ENCODE results near the gene POM121L2. TPM values are rescaled to one million over a fixed set of nuclear protein-coding genes. Genes with fewer than 3 reads are reported as not detected.

Gene POM121L2
- polyA plus RNA-seq, 6 donors from 2014 or later = not detected

GRCh38 chr6:27288136-27289044 is 23.7 kb downstream of the POM121L2 start:
- H3K4me1 Mint-ChIP-seq = no peaks in the 10 kb centered on the region
- H3K4me3 Mint-ChIP-seq = peak overlapping the region in 4 of 8 donors; percentile 0 to 63 (median 40)
- H3K27ac Mint-ChIP-seq = peak overlapping the region in 5 of 6 donors; percentile 54 to 92 (median 72)
- peaks cover 77 to 87% (median 82%) of the 10 kb centered on the region in 3 donors for H3K27me3 Mint-ChIP-seq
- ATAC-seq (ENCODE audit: low read depth in 2 of 2) (no peak), DNase-seq (no peak)
- peaks cover 26 to 80% (median 66%) of the 10 kb centered on the region in 7 donors for H3K9me3 Mint-ChIP-seq
- peaks cover 29 to 61% of the 10 kb centered on the region in 2 donors for H3K36me3 Mint-ChIP-seq

GRCh38 chr6:27287751-27288135 is 24.3 kb downstream of the POM121L2 start:
- ATAC-seq (ENCODE audit: low read depth in 2 of 2) (no peak), DNase-seq (no peak)
- Mint-ChIP-seq H3K4me3 (peak overlapping the region in 3 of 8 donors; percentile 17 to 63 (median 18)), H3K4me1 (no peaks in the 10 kb centered on the region), H3K9me3 (peaks cover 26 to 85% (median 66%) of the 10 kb centered on the region in 7 donors), H3K27ac (peak overlapping the region in 3 of 6 donors; percentile 72 to 92 (median 85)), H3K27me3 (peaks cover 79 to 94% (median 86%) of the 10 kb centered on the region in 3 donors), H3K36me3 (peaks cover 33 to 61% of the 10 kb centered on the region in 2 donors)

GRCh38 chr6:27286141-27286540 is 25.9 kb downstream of the POM121L2 start:
- H3K4me1 Mint-ChIP-seq = no peaks in the 10 kb centered on the region
- H3K27me3 Mint-ChIP-seq = peaks cover 75 to 90% (median 83%) of the 10 kb centered on the region in 3 donors
- H3K9me3 Mint-ChIP-seq = peaks cover 21 to 83% (median 62%) of the 10 kb centered on the region in 7 donors
- H3K4me3 Mint-ChIP-seq = peak overlapping the region in 1 of 8 donors; percentile 60
- no peak for ATAC-seq (ENCODE audit: low read depth in 2 of 2)
- H3K36me3 Mint-ChIP-seq = peaks cover 29 to 54% of the 10 kb centered on the region in 2 donors
- peak overlapping the region in 2 of 6 donors; percentile 60 to 67 for H3K27ac Mint-ChIP-seq
- no peak for DNase-seq

- H3K4me3 Mint-ChIP-seq = peak overlapping the region in 5 of 8 donors; percentile 29 to 65 (median 60)
- peaks cover 0 to 13% (median 0%) of the 10 kb centered on the region in 3 donors for H3K4me1 Mint-ChIP-seq
- peaks cover 16 to 76% (median 56%) of the 10 kb centered on the region in 7 donors for H3K9me3 Mint-ChIP-seq
- no peak for ATAC-seq (ENCODE audit: low read depth in 2 of 2)
- H3K27ac Mint-ChIP-seq = peak overlapping the region in 5 of 6 donors; percentile 21 to 96 (median 80)
- peaks cover 22 to 40% of the 10 kb centered on the region in 2 donors for H3K36me3 Mint-ChIP-seq
- peaks cover 68 to 78% (median 77%) of the 10 kb centered on the region in 3 donors for H3K27me3 Mint-ChIP-seq
- no peak for DNase-seq
Measured at GRCh38 chr6:27283279-27283678, 28.8 kb downstream of the POM121L2 start.

GRCh38 chr6:27281569-27281968 is 30.5 kb downstream of the POM121L2 start:
- no peak for DNase-seq
- Mint-ChIP-seq H3K4me3 (peak overlapping the region in 1 of 8 donors; percentile 73), H3K27me3 (peaks cover 66 to 79% (median 78%) of the 10 kb centered on the region in 3 donors), H3K27ac (peak overlapping the region in 2 of 6 donors; percentile 70 to 86), H3K36me3 (peaks cover 22 to 39% of the 10 kb centered on the region in 2 donors), H3K4me1 (peaks cover 0 to 13% (median 0%) of the 10 kb centered on the region in 3 donors), H3K9me3 (peaks cover 20 to 79% (median 55%) of the 10 kb centered on the region in 7 donors)
- no peak for ATAC-seq (ENCODE audit: low read depth in 2 of 2)

- DNase-seq (no peak), ATAC-seq (ENCODE audit: low read depth in 2 of 2) (no peak)
- Mint-ChIP-seq H3K4me3 (peak overlapping the region in 2 of 8 donors; percentile 40 to 73), H3K9me3 (peaks cover 17 to 76% (median 52%) of the 10 kb centered on the region in 7 donors), H3K27ac (peak overlapping the region in 4 of 6 donors; percentile 33 to 89 (median 54)), H3K27me3 (peaks cover 66 to 79% (median 78%) of the 10 kb centered on the region in 3 donors), H3K36me3 (peaks cover 23 to 38% of the 10 kb centered on the region in 2 donors), H3K4me1 (peaks cover 0 to 13% (median 0%) of the 10 kb centered on the region in 3 donors)
Measured at GRCh38 chr6:27281105-27281539, 31.0 kb downstream of the POM121L2 start.

- Mint-ChIP-seq H3K9me3 (peaks cover 18 to 76% (median 57%) of the 10 kb centered on the region in 7 donors), H3K36me3 (peaks cover 22 to 32% of the 10 kb centered on the region in 2 donors), H3K27me3 (peaks cover 66 to 79% (median 77%) of the 10 kb centered on the region in 3 donors), H3K27ac (peak overlapping the region in 5 of 6 donors; percentile 27 to 89 (median 59)), H3K4me1 (peaks cover 0 to 13% (median 0%) of the 10 kb centered on the region in 3 donors), H3K4me3 (peak overlapping the region in 3 of 8 donors; percentile 16 to 73 (median 68))
- DNase-seq (no peak), ATAC-seq (ENCODE audit: low read depth in 2 of 2) (no peak)
Measured at GRCh38 chr6:27280540-27281000, 31.5 kb downstream of the POM121L2 start.

- DNase-seq = no peak
Measured at GRCh38 chr6:27280064-27280539, 32.0 kb downstream of the POM121L2 start.

GRCh38 chr6:27279513-27280063 is 32.5 kb downstream of the POM121L2 start:
- peaks cover 0 to 13% (median 0%) of the 10 kb centered on the region in 3 donors for H3K4me1 Mint-ChIP-seq
- no peak for ATAC-seq (ENCODE audit: low read depth in 2 of 2)
- H3K27ac Mint-ChIP-seq = peak overlapping the region in 3 of 6 donors; percentile 47 to 86 (median 83)
- H3K36me3 Mint-ChIP-seq = peaks cover 18 to 22% of the 10 kb centered on the region in 2 donors
- H3K9me3 Mint-ChIP-seq = peaks cover 11 to 68% (median 56%) of the 10 kb centered on the region in 7 donors
- H3K4me3 Mint-ChIP-seq = peak overlapping the region in 4 of 8 donors; percentile 16 to 73 (median 55)
- H3K27me3 Mint-ChIP-seq = peaks cover 60 to 71% (median 71%) of the 10 kb centered on the region in 3 donors
- no peak for DNase-seq

More at GRCh38 chr6:27280064-27280539, 32.0 kb downstream of the POM121L2 start:
- H3K9me3 Mint-ChIP-seq = peaks cover 15 to 73% (median 59%) of the 10 kb centered on the region in 7 donors
- H3K27me3 Mint-ChIP-seq = peaks cover 64 to 74% (median 72%) of the 10 kb centered on the region in 3 donors
- peak overlapping the region in 4 of 8 donors; percentile 16 to 73 (median 47) for H3K4me3 Mint-ChIP-seq
- no peak for ATAC-seq (ENCODE audit: low read depth in 2 of 2)
- H3K4me1 Mint-ChIP-seq = peaks cover 0 to 13% (median 0%) of the 10 kb centered on the region in 3 donors
- peaks cover 18 to 27% of the 10 kb centered on the region in 2 donors for H3K36me3 Mint-ChIP-seq
- H3K27ac Mint-ChIP-seq = peak overlapping the region in 4 of 6 donors; percentile 48 to 89 (median 71)

GRCh38 chr6:27275025-27275956 is 36.8 kb downstream of the POM121L2 start:
- Mint-ChIP-seq H3K9me3 (peaks cover 10 to 39% (median 28%) of the 10 kb centered on the region in 7 donors), H3K4me3 (no peak overlapping the region), H3K27ac (peak overlapping the region in 1 of 6 donors; percentile 37), H3K36me3 (peaks cover 5 to 21% of the 10 kb centered on the region in 2 donors), H3K4me1 (peaks cover 0 to 10% (median 0%) of the 10 kb centered on the region in 3 donors), H3K27me3 (peaks cover 56 to 71% (median 65%) of the 10 kb centered on the region in 3 donors)
- DNase-seq = no peak
- no peak for ATAC-seq (ENCODE audit: low read depth in 2 of 2)

- no peak for ATAC-seq (ENCODE audit: low read depth in 2 of 2)
- no peaks in the 10 kb centered on the region for H3K4me1 Mint-ChIP-seq
- DNase-seq = no peak
- peaks cover 56 to 72% (median 64%) of the 10 kb centered on the region in 3 donors for H3K27me3 Mint-ChIP-seq
- H3K36me3 Mint-ChIP-seq = peaks cover 6 to 16% of the 10 kb centered on the region in 2 donors
- H3K4me3 Mint-ChIP-seq = no peak overlapping the region
- H3K27ac Mint-ChIP-seq = no peak overlapping the region
- H3K9me3 Mint-ChIP-seq = peaks cover 9 to 30% (median 19%) of the 10 kb centered on the region in 7 donors
Measured at GRCh38 chr6:27273783-27274182, 38.3 kb downstream of the POM121L2 start.

- Mint-ChIP-seq H3K36me3 (peaks cover 0 to 6% of the 10 kb centered on the region in 2 donors), H3K4me3 (no peak overlapping the region), H3K9me3 (peaks cover 0 to 13% (median 3%) of the 10 kb centered on the region in 7 donors), H3K27me3 (peaks cover 53 to 54% (median 53%) of the 10 kb centered on the region in 3 donors), H3K27ac (no peak overlapping the region), H3K4me1 (peaks cover 0 to 6% (median 2%) of the 10 kb centered on the region in 3 donors)
- ATAC-seq (ENCODE audit: low read depth in 2 of 2) (no peak), DNase-seq (no peak)
Measured at GRCh38 chr6:27268803-27269202, 43.3 kb downstream of the POM121L2 start.

Measured in naive B cell (primary cell).